Glutamatergic neuron (in vitro differentiated cells): ENCODE data around the gene GLB1L2. TPM values are rescaled to one million over a fixed set of nuclear protein-coding genes. Genes with fewer than 3 reads are reported as not detected.

Source experiments
- DNase-seq: peaks from one replicate; pipeline ENCODE4 v3.0.0; 2022
- H3K27ac Mint-ChIP-seq: one replicate; pipeline ENCODE4 v1.8.0; 2020; ENCODE audit warnings: mild to moderate bottlenecking, mixed read lengths, inconsistent platforms; ENCODE audit not compliant: unreplicated experiment
- H3K27me3 Mint-ChIP-seq: one replicate; pipeline ENCODE4 v1.8.0; 2020; ENCODE audit warnings: mild to moderate bottlenecking, moderate library complexity, mixed read lengths, inconsistent platforms; ENCODE audit not compliant: unreplicated experiment
- H3K36me3 Mint-ChIP-seq: one replicate; pipeline ENCODE4 v1.8.0; 2020; ENCODE audit warnings: mild to moderate bottlenecking, mixed read lengths, inconsistent platforms; ENCODE audit not compliant: unreplicated experiment
- H3K4me1 Mint-ChIP-seq: one replicate; pipeline ENCODE4 v1.8.0; 2020; ENCODE audit warnings: mild to moderate bottlenecking, low read depth, mixed read lengths, inconsistent platforms; ENCODE audit not compliant: unreplicated experiment
- H3K4me3 Mint-ChIP-seq: one replicate; pipeline ENCODE4 v1.8.0; 2020; ENCODE audit warnings: mild to moderate bottlenecking, mixed read lengths, inconsistent platforms; ENCODE audit not compliant: unreplicated experiment
- H3K9me3 Mint-ChIP-seq: one replicate; pipeline ENCODE4 v1.8.0; 2020; ENCODE audit warnings: mild to moderate bottlenecking, moderate library complexity, mixed read lengths, inconsistent platforms; ENCODE audit not compliant: unreplicated experiment
- total RNA-seq: library from RNA; stranded (reverse); fragmentation: NEBNext Ultra II Directional; extraction: Animal tissue kit (Norgen Biotek cat#: 25700); gene quantifications from one replicate; pipeline ENCODE4 v1.2.1, GENCODE V29; 2021; ENCODE audit not compliant: unreplicated experiment
- TF ChIP-seq, protein P1 (sequence below): fragments of 200-600 bp; sonication (generic); IDR thresholded peaks from one replicate; pipeline ENCODE4 v1.5.0; 2021; ENCODE audit not compliant: partially characterized antibody, unreplicated experiment

The GLB1L2 gene
- total RNA-seq, 1 donor from 2014 or later = 1.0 TPM

DNA sequence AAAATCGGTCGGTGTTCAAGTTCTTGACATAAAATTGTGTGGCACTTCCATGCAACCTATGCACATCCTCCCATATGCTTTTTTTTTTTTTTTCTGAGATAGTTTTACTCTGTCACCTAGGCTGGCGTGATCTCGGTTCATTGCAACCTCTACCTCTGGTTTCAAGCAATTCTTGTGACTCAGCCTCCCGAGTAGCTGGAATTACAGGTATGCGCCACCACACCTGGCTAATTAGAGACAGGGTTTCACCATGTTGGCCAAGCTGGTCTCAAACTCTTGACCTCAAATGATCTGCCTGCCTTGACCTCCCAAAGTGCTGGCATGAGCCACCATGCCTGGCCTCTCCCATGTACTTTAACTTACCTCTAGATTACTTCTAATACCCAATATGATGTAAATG is 40.6 kb upstream of the GLB1L2 start:
- peaks cover 5% of the 10 kb centered on the region for H3K4me1 Mint-ChIP-seq
- no peak overlapping the region for H3K4me3 Mint-ChIP-seq
- no peaks in the 10 kb centered on the region for H3K36me3 Mint-ChIP-seq
- H3K27ac Mint-ChIP-seq = no peak overlapping the region
- peaks cover 1% of the 10 kb centered on the region for H3K9me3 Mint-ChIP-seq
- TF ChIP-seq, protein P1, sequence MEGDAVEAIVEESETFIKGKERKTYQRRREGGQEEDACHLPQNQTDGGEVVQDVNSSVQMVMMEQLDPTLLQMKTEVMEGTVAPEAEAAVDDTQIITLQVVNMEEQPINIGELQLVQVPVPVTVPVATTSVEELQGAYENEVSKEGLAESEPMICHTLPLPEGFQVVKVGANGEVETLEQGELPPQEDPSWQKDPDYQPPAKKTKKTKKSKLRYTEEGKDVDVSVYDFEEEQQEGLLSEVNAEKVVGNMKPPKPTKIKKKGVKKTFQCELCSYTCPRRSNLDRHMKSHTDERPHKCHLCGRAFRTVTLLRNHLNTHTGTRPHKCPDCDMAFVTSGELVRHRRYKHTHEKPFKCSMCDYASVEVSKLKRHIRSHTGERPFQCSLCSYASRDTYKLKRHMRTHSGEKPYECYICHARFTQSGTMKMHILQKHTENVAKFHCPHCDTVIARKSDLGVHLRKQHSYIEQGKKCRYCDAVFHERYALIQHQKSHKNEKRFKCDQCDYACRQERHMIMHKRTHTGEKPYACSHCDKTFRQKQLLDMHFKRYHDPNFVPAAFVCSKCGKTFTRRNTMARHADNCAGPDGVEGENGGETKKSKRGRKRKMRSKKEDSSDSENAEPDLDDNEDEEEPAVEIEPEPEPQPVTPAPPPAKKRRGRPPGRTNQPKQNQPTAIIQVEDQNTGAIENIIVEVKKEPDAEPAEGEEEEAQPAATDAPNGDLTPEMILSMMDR = no peak
- DNase-seq = no peak
- peaks cover 5% of the 10 kb centered on the region for H3K27me3 Mint-ChIP-seq

DNA sequence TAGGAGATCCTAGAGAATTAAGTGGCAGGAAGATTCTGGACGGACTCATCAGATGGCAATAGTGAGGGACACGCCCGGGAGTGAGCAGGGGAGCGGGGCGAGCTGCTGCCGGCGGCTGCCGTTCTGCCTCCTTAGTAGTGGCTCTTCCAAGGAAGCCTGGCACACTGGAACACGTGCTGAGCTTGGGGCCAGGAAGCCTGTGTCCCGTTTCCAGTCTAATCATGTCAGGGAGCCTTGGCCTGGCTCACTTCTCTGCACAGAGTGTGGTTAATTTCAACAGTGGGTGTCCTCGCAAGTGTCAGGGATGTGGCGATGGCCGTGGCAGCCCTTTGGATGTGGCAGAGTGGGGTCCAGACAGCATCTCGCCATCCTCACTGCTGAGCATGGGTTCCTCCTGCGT is 39.1 kb upstream of the GLB1L2 start:
- no peak overlapping the region for H3K4me3 Mint-ChIP-seq
- no peak for DNase-seq
- H3K9me3 Mint-ChIP-seq = peaks cover 1% of the 10 kb centered on the region
- H3K27ac Mint-ChIP-seq = no peak overlapping the region
- TF ChIP-seq, protein P1 = no peak
- H3K4me1 Mint-ChIP-seq = peaks cover 5% of the 10 kb centered on the region
- no peaks in the 10 kb centered on the region for H3K36me3 Mint-ChIP-seq
- H3K27me3 Mint-ChIP-seq = peaks cover 5% of the 10 kb centered on the region

DNA sequence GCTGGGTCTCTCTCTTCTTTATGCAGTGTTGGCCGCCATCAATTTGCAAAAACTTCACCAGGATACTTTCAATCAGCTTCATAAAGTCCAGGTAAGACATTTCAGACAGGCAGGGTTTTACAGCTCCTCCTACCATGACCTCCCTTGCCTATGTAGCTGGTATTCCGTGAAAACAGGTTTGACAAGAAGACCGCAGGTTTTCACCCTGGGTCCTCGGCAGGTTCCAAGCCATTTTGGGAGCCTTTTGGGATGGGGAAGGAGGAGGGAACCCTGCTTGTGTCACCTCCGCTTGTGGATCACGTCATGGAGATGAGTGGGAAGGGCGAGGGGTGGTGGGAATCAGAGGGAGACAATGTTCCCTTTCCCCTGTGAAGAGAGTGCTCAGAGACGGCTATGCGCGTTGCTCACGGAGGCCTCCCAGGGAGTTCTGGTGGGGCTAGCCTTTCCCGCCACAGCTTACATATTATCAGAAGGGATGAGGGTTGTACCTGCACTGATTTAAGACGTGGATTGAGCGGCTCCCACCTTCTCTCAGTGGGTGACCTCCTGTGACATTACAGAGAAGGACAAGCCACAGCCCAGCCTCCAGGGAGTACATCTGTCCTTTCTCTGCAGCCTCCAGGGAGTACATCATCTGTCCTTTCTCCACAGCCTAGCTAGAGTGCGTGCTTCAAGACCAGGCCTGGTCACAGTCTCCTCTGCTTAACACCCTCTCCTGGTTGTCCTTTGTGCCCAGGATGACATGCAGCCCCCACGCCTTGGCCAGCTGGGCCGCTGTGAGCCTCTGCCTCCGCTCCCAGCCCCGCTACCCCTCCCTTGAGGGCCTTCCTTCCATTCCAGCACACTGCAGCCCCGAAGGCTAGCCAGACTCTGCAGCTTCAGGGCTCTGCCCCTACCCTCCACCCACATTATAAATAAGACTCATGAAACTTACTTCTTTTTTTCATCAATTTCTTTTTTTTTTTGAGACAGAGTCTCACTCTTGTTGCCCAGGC is 38.4 kb upstream of the GLB1L2 start:
- Mint-ChIP-seq H3K4me3 (no peak overlapping the region), H3K27me3 (peaks cover 5% of the 10 kb centered on the region), H3K9me3 (no peaks in the 10 kb centered on the region), H3K27ac (no peak overlapping the region), H3K4me1 (peaks cover 5% of the 10 kb centered on the region), H3K36me3 (no peaks in the 10 kb centered on the region)
- TF ChIP-seq, protein P1 = no peak
- no peak for DNase-seq

DNA sequence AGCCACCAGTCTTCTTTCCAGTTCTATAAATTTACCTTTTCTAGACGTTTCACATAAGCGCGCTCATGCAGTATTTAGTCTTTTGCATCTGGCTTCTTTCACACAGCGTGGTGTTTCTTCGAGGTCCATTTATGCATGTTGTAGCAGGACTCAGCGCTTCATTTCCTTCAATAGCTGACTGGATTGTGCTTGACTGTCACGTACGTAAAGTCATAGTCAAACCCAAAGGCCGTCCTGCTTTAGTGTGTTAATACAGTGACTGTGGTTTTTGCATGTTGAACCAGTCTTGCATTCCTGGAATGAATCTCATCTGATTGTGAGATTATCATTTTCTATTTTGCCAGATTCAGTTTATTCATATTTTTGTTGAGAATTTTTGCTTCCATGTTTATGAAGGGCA is 37.1 kb upstream of the GLB1L2 start:
- H3K9me3 Mint-ChIP-seq = no peaks in the 10 kb centered on the region
- DNase-seq = no peak
- H3K4me1 Mint-ChIP-seq = peaks cover 3% of the 10 kb centered on the region
- H3K27ac Mint-ChIP-seq = no peak overlapping the region
- TF ChIP-seq, protein P1 = no peak
- H3K27me3 Mint-ChIP-seq = peaks cover 6% of the 10 kb centered on the region
- no peak overlapping the region for H3K4me3 Mint-ChIP-seq
- peaks cover 6% of the 10 kb centered on the region for H3K36me3 Mint-ChIP-seq

DNA sequence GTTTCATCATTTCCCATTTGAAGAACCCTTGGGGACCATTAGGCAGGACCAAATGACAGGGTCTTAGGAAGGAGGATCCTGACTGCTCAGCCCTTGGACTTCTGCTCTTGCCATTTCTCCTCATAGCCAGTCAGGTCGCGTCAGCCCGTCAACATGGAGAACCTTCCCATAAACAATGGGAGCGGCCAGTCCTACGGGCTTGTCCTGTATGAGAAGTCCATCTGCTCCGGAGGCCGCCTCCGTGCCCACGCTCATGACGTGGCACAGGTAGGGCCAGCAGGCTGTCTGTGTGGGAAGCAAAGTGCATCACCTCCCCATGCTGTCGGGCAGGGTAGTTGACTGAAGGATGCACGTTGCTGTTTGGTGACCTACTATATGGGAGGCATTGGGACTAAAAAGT is 19.6 kb upstream of the GLB1L2 start:
- no peak overlapping the region for H3K4me3 Mint-ChIP-seq
- no peaks in the 10 kb centered on the region for H3K36me3 Mint-ChIP-seq
- TF ChIP-seq, protein P1 = no peak
- peaks cover 6% of the 10 kb centered on the region for H3K4me1 Mint-ChIP-seq
- H3K9me3 Mint-ChIP-seq = no peaks in the 10 kb centered on the region
- H3K27me3 Mint-ChIP-seq = no peaks in the 10 kb centered on the region
- no peak for DNase-seq
- no peak overlapping the region for H3K27ac Mint-ChIP-seq
